HepG2 (cell line): Measurements from ENCODE around the gene CYP2S1. TPM values are rescaled to one million over a fixed set of nuclear protein-coding genes. Genes with fewer than 3 reads are reported as not detected.

ENCODE experiments used
- ARNT2 ChIP-seq: sonication (generic); formaldehyde crosslinking; IDR thresholded peaks from 2 replicates; pipeline ENCODE4 v1.8.0; 2022; ENCODE audit warnings: mild to moderate bottlenecking, low read depth, missing genetic modification reagents, moderate library complexity
- CENPBD1 ChIP-seq: sonication (generic); formaldehyde crosslinking; IDR thresholded peaks from 2 replicates; pipeline ENCODE4 v1.8.0; 2022; ENCODE audit warnings: missing genetic modification reagents, low read depth, mild to moderate bottlenecking, borderline replicate concordance
- FOSL1 ChIP-seq: sonication (generic); formaldehyde crosslinking; IDR thresholded peaks from 2 replicates; pipeline ENCODE4 v1.9.0; 2021; ENCODE audit warnings: missing genetic modification reagents, borderline replicate concordance
- GRHL1 ChIP-seq: sonication (generic); formaldehyde crosslinking; conservative IDR thresholded peaks from 2 replicates; pipeline ENCODE4 v1.8.0; 2022; ENCODE audit warnings: missing genetic modification reagents
- MTA1 ChIP-seq: sonication (generic); formaldehyde crosslinking; IDR thresholded peaks from 2 replicates; pipeline ENCODE4 v1.4.0; 2020; ENCODE audit warnings: missing genetic modification reagents, mild to moderate bottlenecking, borderline replicate concordance
- NCOA1 ChIP-seq: sonication (generic); formaldehyde crosslinking; IDR thresholded peaks from 2 replicates; pipeline ENCODE4 v1.9.0; 2021; ENCODE audit warnings: missing genetic modification reagents
- NFRKB ChIP-seq: fragments of 450-650 bp; IDR thresholded peaks from 2 replicates; pipeline ENCODE4 v1.6.1; 2017
- TFE3 ChIP-seq: IDR thresholded peaks from 2 replicates; pipeline ENCODE4 v1.6.1; 2016
- ZBTB25 ChIP-seq: IDR thresholded peaks from 2 replicates; pipeline ENCODE4 v1.6.1; 2018; ENCODE audit warnings: missing genetic modification reagents
- ZKSCAN8 ChIP-seq: IDR thresholded peaks from 2 replicates; pipeline ENCODE4 v1.6.1; 2016; ENCODE audit warnings: borderline replicate concordance, missing genetic modification reagents, missing compliant biosample characterization
- ZNF407 ChIP-seq: sonication (generic); formaldehyde crosslinking; IDR thresholded peaks from one replicate; pipeline ENCODE4 v1.5.1; 2020; ENCODE audit warnings: mild to moderate bottlenecking, missing genetic modification reagents; ENCODE audit errors: not compliant biosample characterization
- ZNF496 ChIP-seq: sonication (generic); formaldehyde crosslinking; IDR thresholded peaks from 2 replicates; pipeline ENCODE4 v1.8.1; 2023; ENCODE audit warnings: mild to moderate bottlenecking, moderate library complexity, missing genetic modification reagents; ENCODE audit not compliant: insufficient replicate concordance
- ZSCAN30 ChIP-seq: sonication (generic); formaldehyde crosslinking; IDR thresholded peaks from 2 replicates; pipeline ENCODE4 v1.5.0; 2020; ENCODE audit warnings: mild to moderate bottlenecking, missing genetic modification reagents
- polyA plus RNA-seq, 8 experiments: library from polyadenylated mRNA; depleted of rRNA in 3 of 8; stranded (reverse) in 7 of 8; unstranded in 1 of 8; fragments of >200 nt; fragmentation: Illumina TruSeq in 4 of 8; extraction: Trizol in 4 of 8; gene quantifications; 2 replicates each; pipeline versions ENCODE4 v1.2.1 to v1.2.3, GENCODE V29; 2011 to 2016; ENCODE audit warnings: low read depth in 4 of 8, missing spikeins in 1 of 8, mixed read lengths in 1 of 8; ENCODE audit not compliant: insufficient read depth in 1 of 8
- total RNA-seq, 5 experiments: library from RNA; depleted of rRNA; stranded (reverse); fragments of >200 nt; fragmentation: Illumina TruSeq; extraction: Trizol; gene quantifications; 2 replicates each; pipeline ENCODE4 v1.2.3, GENCODE V29; 2016; ENCODE audit warnings: low read depth in 1 of 5

Gene CYP2S1
- total and polyA plus RNA-seq, 2 of the 13 experiments (the other 11 are each of a cell fraction or from before 2014, with no cell fraction given): 0.09 to 2.1 TPM

- TF ChIP-seq TFE3 (CRISPR knock-in tag) (peak; percentile 32; the same call in 1 of the 2 replicates), ZSCAN30 (no peak), ZNF407 (no peak), GRHL1 (CRISPR knock-in tag) (no peak), ZNF496 (no peak), ZBTB25 (CRISPR knock-in tag) (peak; percentile 75; the same call in 1 of the 2 replicates), MTA1 (CRISPR knock-in tag) (peak; percentile 95; the same call in 1 of the 2 replicates), ARNT2 (CRISPR knock-in tag) (peak; percentile 45; the same call in 1 of the 2 replicates), ZKSCAN8 (CRISPR knock-in tag) (no peak; the same call in 1 of the 2 replicates), FOSL1 (CRISPR knock-in tag) (peak; percentile 90), NCOA1 (CRISPR knock-in tag) (peak; percentile 57; the same call in 1 of the 2 replicates), NFRKB (no peak), CENPBD1 (CRISPR knock-in tag) (no peak)
Observed at GRCh38 chr19:41226053-41226873, 33.2 kb downstream of the CYP2S1 start (continued).
